Activated naive CD8-positive, alpha-beta T cell treated with anti-CD3 and anti-CD28 coated beads, Interleukin-2, amount 50 U/mL, for 24 hours (primary cell): ENCODE results near the gene PLS3.
"Not testable (repeated sequence)": the region's sequence is repeated elsewhere in the genome, so short reads cannot be mapped to it uniquely, and the experiment has no call there.

ENCODE experiments used
- ATAC-seq: fragments of 150-1000 bp; cut with Tn5 transposase; one replicate; pipeline ENCODE4 v1.10.0; 2021
- DNase-seq: peaks from one replicate; pipeline ENCODE4 v3.0.0; 2021
- H3K27ac Mint-ChIP-seq: one replicate; pipeline ENCODE4 v1.8.0; 2021; ENCODE audit warnings: mild to moderate bottlenecking, mixed read lengths
- H3K27me3 Mint-ChIP-seq: one replicate; pipeline ENCODE4 v1.8.0; 2021; ENCODE audit warnings: mixed read lengths
- H3K36me3 Mint-ChIP-seq: one replicate; pipeline ENCODE4 v1.8.0; 2021; ENCODE audit warnings: low read depth, mixed read lengths
- H3K4me1 Mint-ChIP-seq: one replicate; pipeline ENCODE4 v1.8.0; 2021; ENCODE audit warnings: mixed read lengths
- H3K4me3 Mint-ChIP-seq: one replicate; pipeline ENCODE4 v1.8.0; 2021; ENCODE audit warnings: mild to moderate bottlenecking, moderate library complexity, mixed read lengths
- H3K9me3 Mint-ChIP-seq: one replicate; pipeline ENCODE4 v1.8.0; 2021; ENCODE audit warnings: mixed read lengths

Gene PLS3

DNA sequence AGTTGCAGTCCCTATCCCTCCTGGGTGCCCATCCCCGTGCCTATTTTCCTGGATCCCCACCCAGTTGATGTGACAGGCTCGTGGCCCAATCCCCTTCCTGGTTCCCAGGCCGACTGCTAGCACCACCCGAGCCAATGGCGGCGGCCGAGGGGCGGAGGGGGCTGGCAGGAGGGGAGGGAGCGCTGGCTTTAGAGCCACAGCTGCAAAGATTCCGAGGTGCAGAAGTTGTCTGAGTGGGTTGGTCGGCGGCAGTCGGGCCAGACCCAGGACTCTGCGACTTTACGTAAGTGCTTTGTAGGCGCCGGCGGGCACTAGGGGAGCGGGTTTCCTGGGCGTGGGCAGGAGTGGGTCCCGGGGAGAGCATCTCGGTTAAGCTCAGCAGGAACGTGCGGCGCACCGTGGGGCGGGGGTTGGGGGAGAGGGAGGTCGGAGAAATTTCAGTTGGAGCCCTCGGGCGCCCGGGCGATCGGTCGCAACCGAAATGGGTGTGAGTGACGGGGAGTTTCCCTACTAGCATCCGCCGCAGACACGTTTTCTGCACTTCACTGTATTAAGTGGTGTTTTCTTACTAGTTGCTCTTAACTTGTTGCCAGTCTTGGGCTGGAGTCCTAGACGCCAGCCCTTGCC is at the start of gene PLS3:
Gene PLS3 (plus strand): TSS at position 197 of the 627 bp plus-strand sequence. CDS start 49,077 bp downstream, outside the sequence.
- ATAC-seq (peak; percentile 72), DNase-seq (peak; percentile 13)
- no peaks in the 10 kb centered on the region for H3K36me3 Mint-ChIP-seq
- H3K27me3 Mint-ChIP-seq = peaks cover 26% of the 10 kb centered on the region
- H3K9me3 Mint-ChIP-seq = no peaks in the 10 kb centered on the region
- H3K4me3 Mint-ChIP-seq = peak within 1 kb of the TSS; percentile 64
- no peak within 1 kb of the TSS for H3K27ac Mint-ChIP-seq
- H3K4me1 Mint-ChIP-seq = no peaks in the 10 kb centered on the region

DNA sequence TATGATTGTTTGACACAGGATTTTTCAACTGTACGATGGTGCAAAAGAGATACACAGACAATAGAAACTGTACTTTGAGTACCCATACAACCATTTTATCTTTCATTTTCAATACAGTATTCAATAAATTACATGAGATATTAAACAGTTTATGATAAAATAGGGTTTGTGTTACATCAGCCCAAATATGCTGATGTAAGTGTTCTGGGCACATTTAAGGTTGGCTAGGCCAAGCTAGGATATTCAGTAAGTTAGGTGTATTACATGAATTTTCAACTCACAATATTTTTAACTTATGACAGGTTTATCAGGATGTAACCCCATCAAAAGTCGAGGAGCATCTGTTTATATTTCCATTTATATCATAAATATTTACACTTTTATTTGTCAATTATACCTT is 42.9 kb upstream of the PLS3 start:
- H3K9me3 Mint-ChIP-seq = no peaks in the 10 kb centered on the region
- no peak for ATAC-seq

DNA sequence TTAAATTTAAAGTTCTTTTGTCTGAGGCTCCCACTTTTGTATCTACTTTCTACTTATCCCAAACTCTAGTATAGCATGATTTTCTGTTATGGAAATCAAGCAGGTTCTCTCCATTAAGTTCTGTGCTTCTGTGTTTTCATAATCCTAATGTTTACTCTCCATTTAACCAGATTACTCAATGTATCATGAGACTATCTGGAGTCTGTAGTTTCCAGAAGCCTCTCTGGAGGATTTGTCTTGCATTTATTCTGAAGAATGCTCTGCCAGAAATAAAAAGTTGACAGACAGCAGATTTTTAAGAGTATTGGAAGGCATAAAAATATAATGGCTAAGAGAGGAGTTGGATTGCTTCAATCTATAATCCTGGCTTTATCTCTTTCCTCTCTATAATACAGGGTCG is 39.2 kb upstream of the PLS3 start:
- DNase-seq = no peak
- ATAC-seq = no peak
- Mint-ChIP-seq H3K36me3 (no peaks in the 10 kb centered on the region), H3K4me3 (no peak overlapping the region), H3K27ac (no peak overlapping the region), H3K4me1 (no peaks in the 10 kb centered on the region), H3K27me3 (no peaks in the 10 kb centered on the region), H3K9me3 (no peaks in the 10 kb centered on the region)

More for the DNA sequence above, 42.9 kb upstream of the PLS3 start:
- no peaks in the 10 kb centered on the region for H3K27me3 Mint-ChIP-seq
- no peak overlapping the region for H3K27ac Mint-ChIP-seq
- no peak for DNase-seq
- H3K36me3 Mint-ChIP-seq = no peaks in the 10 kb centered on the region
- no peak overlapping the region for H3K4me3 Mint-ChIP-seq
- H3K4me1 Mint-ChIP-seq = no peaks in the 10 kb centered on the region

DNA sequence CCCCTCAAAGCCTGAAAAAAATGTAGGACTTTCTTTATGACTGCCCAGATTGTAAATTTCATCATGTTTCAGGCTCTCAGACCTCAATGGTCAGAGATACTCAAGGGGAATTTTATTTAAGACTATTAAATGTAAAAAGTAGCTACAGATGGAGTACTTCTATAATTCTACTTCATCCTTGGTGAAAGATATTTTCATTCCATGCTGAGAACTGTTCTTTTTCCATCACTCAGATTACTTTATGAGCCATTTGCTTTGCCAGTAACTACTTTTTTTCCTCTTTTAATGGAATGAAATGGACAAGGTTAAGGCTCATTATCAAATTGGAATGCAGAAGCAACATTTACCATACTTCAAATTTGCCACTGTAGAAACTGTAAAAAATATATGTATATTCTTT is 38.0 kb upstream of the PLS3 start:
- no peak overlapping the region for H3K27ac Mint-ChIP-seq
- no peak overlapping the region for H3K4me3 Mint-ChIP-seq
- DNase-seq = no peak
- no peaks in the 10 kb centered on the region for H3K9me3 Mint-ChIP-seq
- no peaks in the 10 kb centered on the region for H3K4me1 Mint-ChIP-seq
- no peaks in the 10 kb centered on the region for H3K36me3 Mint-ChIP-seq
- H3K27me3 Mint-ChIP-seq = no peaks in the 10 kb centered on the region
- no peak for ATAC-seq

- no peak overlapping the region for H3K4me3 Mint-ChIP-seq
- H3K36me3 Mint-ChIP-seq = no peaks in the 10 kb centered on the region
- no peak for ATAC-seq
- no peak for DNase-seq
- no peaks in the 10 kb centered on the region for H3K4me1 Mint-ChIP-seq
- no peak overlapping the region for H3K27ac Mint-ChIP-seq
- no peaks in the 10 kb centered on the region for H3K9me3 Mint-ChIP-seq
- no peaks in the 10 kb centered on the region for H3K27me3 Mint-ChIP-seq
Measured at GRCh38 chrX:115525486-115525885, 35.5 kb upstream of the PLS3 start.

DNA sequence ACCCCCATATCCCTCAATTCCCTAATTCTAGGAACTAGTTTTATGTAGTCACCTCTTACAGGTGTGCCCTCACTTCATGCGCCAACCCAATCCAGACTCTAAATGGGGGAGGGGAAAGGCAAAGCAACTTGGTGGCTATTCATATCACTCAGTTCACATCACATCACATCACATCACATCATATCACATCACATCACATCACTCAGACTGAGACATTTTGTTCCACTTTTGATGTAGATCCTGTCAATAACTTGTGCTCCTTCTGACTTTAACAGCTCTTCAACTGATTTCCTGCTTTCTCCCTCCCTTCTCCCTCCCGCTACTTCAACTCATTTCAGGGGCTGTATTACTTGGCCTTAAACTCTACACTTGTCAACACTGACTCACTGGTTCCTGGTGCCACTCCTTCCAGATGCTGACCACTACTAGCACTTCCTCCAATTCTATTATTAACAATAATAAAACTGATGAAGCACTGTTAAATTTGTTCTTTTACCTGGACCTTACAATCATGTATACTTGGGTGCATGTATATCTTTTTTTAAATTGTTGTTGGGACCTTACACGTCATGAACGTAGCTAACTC is 29.1 kb upstream of the PLS3 start:
- Mint-ChIP-seq H3K27ac (no peak overlapping the region), H3K36me3 (no peaks in the 10 kb centered on the region), H3K4me1 (no peaks in the 10 kb centered on the region), H3K4me3 (no peak overlapping the region), H3K9me3 (no peaks in the 10 kb centered on the region), H3K27me3 (no peaks in the 10 kb centered on the region)
- no peak for DNase-seq
- ATAC-seq = no peak

DNA sequence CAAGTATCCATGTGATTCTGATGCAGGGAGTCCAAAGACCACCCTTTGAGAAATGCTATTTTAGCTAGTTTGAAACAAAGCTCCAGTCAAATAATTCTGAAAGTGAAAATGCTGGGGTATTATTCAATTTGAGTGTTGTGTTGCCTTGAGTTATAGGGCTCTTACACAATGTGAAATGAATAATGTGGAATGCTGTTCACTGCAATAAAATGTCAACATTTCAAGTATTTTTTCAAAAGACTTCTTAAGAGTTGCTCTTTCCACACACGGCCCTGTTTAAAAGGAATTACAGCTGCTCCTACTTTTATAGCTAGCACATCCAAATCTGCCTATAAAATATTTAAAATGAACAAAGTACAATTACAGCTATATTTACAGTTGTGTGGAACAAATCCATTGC is 27.5 kb upstream of the PLS3 start:
- Mint-ChIP-seq H3K27ac (no peak overlapping the region), H3K36me3 (no peaks in the 10 kb centered on the region), H3K27me3 (no peaks in the 10 kb centered on the region), H3K4me1 (no peaks in the 10 kb centered on the region), H3K4me3 (no peak overlapping the region), H3K9me3 (no peaks in the 10 kb centered on the region)
- DNase-seq (no peak), ATAC-seq (no peak)

GRCh38 chrX:115534383-115534782 is 26.6 kb upstream of the PLS3 start:
- Mint-ChIP-seq H3K27ac (no peak overlapping the region), H3K9me3 (no peaks in the 10 kb centered on the region), H3K27me3 (no peaks in the 10 kb centered on the region), H3K4me1 (no peaks in the 10 kb centered on the region), H3K4me3 (no peak overlapping the region), H3K36me3 (no peaks in the 10 kb centered on the region)
- DNase-seq = no peak
- ATAC-seq = no peak

DNA sequence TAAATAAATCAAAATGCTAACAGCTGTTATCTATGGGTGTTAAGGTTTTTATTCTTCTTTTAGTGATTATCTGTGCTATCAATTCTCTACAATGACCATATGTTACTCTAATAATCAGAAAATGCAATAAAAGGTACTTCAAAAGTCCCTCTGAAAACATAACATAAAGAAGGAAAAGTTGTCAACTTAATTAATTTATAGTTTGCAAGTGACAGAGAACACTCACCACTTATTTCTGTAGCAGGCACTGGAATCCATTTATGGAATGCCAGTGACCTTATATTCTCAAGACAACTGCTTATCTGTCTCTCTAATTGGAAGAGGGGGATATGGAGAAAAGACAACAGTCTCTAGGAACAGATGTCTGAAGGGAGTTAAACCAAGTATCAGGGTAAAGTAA is 25.6 kb upstream of the PLS3 start:
- H3K27me3 Mint-ChIP-seq = no peaks in the 10 kb centered on the region
- H3K4me3 Mint-ChIP-seq = no peak overlapping the region
- no peaks in the 10 kb centered on the region for H3K9me3 Mint-ChIP-seq
- H3K36me3 Mint-ChIP-seq = no peaks in the 10 kb centered on the region
- no peak overlapping the region for H3K27ac Mint-ChIP-seq
- DNase-seq (no peak), ATAC-seq (no peak)
- H3K4me1 Mint-ChIP-seq = no peaks in the 10 kb centered on the region

DNA sequence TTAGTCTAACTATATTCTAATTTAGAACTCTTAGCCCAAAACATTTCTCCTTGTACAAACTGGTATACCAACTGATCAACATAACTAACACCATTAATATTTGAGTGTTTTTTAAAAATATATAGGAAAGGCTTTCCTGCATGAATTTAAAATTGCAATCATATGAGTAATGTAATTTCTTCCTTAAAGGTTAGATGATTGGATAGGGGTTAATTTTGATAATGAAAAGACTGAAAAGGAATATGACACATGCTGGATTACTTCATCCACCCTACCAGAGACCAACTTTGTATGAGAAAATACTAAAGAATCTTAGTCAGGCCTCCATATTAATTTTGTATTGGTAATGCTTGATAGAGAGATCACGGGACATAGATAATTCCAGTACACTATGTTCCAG is 25.1 kb upstream of the PLS3 start:
- no peaks in the 10 kb centered on the region for H3K4me1 Mint-ChIP-seq
- no peaks in the 10 kb centered on the region for H3K27me3 Mint-ChIP-seq
- ATAC-seq = no peak
- no peak overlapping the region for H3K27ac Mint-ChIP-seq
- H3K4me3 Mint-ChIP-seq = no peak overlapping the region
- H3K36me3 Mint-ChIP-seq = no peaks in the 10 kb centered on the region
- H3K9me3 Mint-ChIP-seq = no peaks in the 10 kb centered on the region
- no peak for DNase-seq

GRCh38 chrX:115539841-115540240 is 21.1 kb upstream of the PLS3 start:
- Mint-ChIP-seq H3K4me1 (no peaks in the 10 kb centered on the region), H3K4me3 (no peak overlapping the region), H3K36me3 (no peaks in the 10 kb centered on the region), H3K27ac (no peak overlapping the region), H3K9me3 (no peaks in the 10 kb centered on the region), H3K27me3 (no peaks in the 10 kb centered on the region)
- DNase-seq (no peak), ATAC-seq (no peak)

DNA sequence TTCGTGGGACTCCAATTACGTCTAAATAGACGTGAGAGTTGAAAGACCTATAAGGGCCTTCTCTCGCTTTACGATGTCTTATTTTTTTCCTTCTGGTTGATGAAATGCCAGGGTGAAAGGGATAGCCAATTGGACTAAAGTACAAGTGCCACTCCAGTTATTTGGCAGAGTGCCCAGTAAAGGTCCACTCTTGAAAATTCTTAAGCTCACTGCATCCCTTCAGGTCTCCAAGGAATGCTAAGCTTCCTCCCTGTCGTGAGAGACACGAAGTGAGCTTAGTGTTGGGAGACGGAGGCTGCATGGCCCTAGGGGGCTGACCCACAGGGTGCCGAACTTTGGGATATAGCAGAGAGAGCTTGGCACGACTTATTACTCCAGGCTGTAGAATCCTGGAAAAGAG is 19.9 kb upstream of the PLS3 start:
- H3K27ac Mint-ChIP-seq, H3K4me1 Mint-ChIP-seq, H3K27me3 Mint-ChIP-seq, H3K36me3 Mint-ChIP-seq, H3K9me3 Mint-ChIP-seq, ATAC-seq, H3K4me3 Mint-ChIP-seq, DNase-seq: not testable (repeated sequence)

DNA sequence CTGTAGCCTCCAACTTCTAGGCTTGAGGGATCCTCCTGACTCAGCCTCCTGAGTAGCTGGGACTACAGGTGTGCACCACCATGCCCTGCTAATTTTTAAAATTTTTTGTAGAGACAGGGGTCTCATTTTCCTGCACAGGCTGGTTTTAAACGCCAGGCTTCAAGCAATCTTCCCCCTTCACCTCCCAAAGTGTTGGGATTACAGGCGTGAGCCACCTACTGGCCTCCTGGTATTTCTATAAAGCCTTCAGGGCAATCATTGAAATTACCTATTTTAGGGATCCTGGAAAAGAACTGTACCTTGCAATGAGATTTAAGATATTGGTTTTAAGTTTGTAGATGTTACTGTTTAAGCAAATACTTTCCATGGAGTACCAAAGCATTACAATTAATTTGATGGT is 13.5 kb upstream of the PLS3 start:
- DNase-seq (no peak), ATAC-seq (no peak)
- no peaks in the 10 kb centered on the region for H3K27me3 Mint-ChIP-seq
- no peaks in the 10 kb centered on the region for H3K36me3 Mint-ChIP-seq
- no peak overlapping the region for H3K4me3 Mint-ChIP-seq
- no peak overlapping the region for H3K27ac Mint-ChIP-seq
- H3K9me3 Mint-ChIP-seq = no peaks in the 10 kb centered on the region
- no peaks in the 10 kb centered on the region for H3K4me1 Mint-ChIP-seq

- no peak for DNase-seq
- ATAC-seq = no peak
- no peaks in the 10 kb centered on the region for H3K9me3 Mint-ChIP-seq
- H3K36me3 Mint-ChIP-seq = no peaks in the 10 kb centered on the region
- H3K27me3 Mint-ChIP-seq = no peaks in the 10 kb centered on the region
- no peak overlapping the region for H3K27ac Mint-ChIP-seq
- no peak overlapping the region for H3K4me3 Mint-ChIP-seq
- no peaks in the 10 kb centered on the region for H3K4me1 Mint-ChIP-seq
Measured at GRCh38 chrX:115549008-115549407, 12.0 kb upstream of the PLS3 start.

GRCh38 chrX:115553171-115553570 is 7.8 kb upstream of the PLS3 start:
- H3K9me3 Mint-ChIP-seq = no peaks in the 10 kb centered on the region
- H3K27me3 Mint-ChIP-seq = peaks cover 2% of the 10 kb centered on the region
- ATAC-seq (no peak), DNase-seq (no peak)
- H3K36me3 Mint-ChIP-seq = no peaks in the 10 kb centered on the region
- no peaks in the 10 kb centered on the region for H3K4me1 Mint-ChIP-seq
- H3K27ac Mint-ChIP-seq = no peak overlapping the region
- H3K4me3 Mint-ChIP-seq = no peak overlapping the region

- ATAC-seq = no peak
- Mint-ChIP-seq H3K27me3 (peaks cover 22% of the 10 kb centered on the region), H3K4me1 (no peaks in the 10 kb centered on the region), H3K27ac (no peak overlapping the region), H3K4me3 (no peak overlapping the region), H3K9me3 (no peaks in the 10 kb centered on the region), H3K36me3 (no peaks in the 10 kb centered on the region)
- DNase-seq = no peak
Measured at GRCh38 chrX:115559672-115560071, 1.3 kb upstream of the PLS3 start.
